T-cell (primary cell): Measurements from ENCODE around the gene CIAO3. TPM values are rescaled to one million over a fixed set of nuclear protein-coding genes. Genes with fewer than 3 reads are reported as not detected.

Experiments used
- ATAC-seq, 4 experiments: fragments of 200-7000 bp in 3 of 4; fragments of 150-1000 bp in 1 of 4; cut with Tn5 transposase; replicated peaks in 1 of 4; 1 replicate in 3 of 4; 2 replicates in 1 of 4; pipeline ENCODE4 v1.10.0; 2021; ENCODE audit warnings: moderate library complexity in 3 of 4, mild to moderate bottlenecking in 2 of 4, moderate number of reproducible peaks in 1 of 4
- CTCF ChIA-PET, 2 donors: fragments of 300-600 bp; sonication (Branson Sonifier 250); formaldehyde crosslinking; loops; one replicate each; lab custom pipeline; 2022; ENCODE audit warnings: antibody characterized with exemption in 2 of 2; lab: Charles Lee
- POLR2A ChIA-PET, 2 donors: fragments of 300-600 bp; sonication (Branson Sonifier 250); formaldehyde crosslinking; loops; one replicate each; lab custom pipeline; 2022; ENCODE audit warnings: antibody characterized with exemption in 2 of 2; lab: Charles Lee
- DNase-seq, 35 experiments: peaks; one replicate each; pipeline versions ENCODE4 v3.0.0 to v3.0.0-alpha.2; 2013 to 2023
- H3K27ac ChIP-seq: one replicate; pipeline ENCODE4 v1.5.1; 2013; ENCODE audit warnings: low read length
- H3K27me3 ChIP-seq, 2 experiments: replicated peaks in 1 of 2; 1 replicate in 1 of 2; 2 replicates in 1 of 2; pipeline versions ENCODE4 v1.6.1 to v1.7.0; 2013; ENCODE audit warnings: low read length in 1 of 2, mixed read lengths in 1 of 2; ENCODE audit not compliant: control insufficient read depth in 2 of 2, insufficient read depth in 2 of 2; ENCODE audit errors: extremely low read depth in 1 of 2
- H3K36me3 ChIP-seq, 2 donors: 1 replicate in 1 of 2; 2 replicates in 1 of 2; pipeline versions ENCODE4 v1.6.1 to v1.7.0; 2013; ENCODE audit warnings: low read length in 1 of 2; ENCODE audit not compliant: control insufficient read depth in 2 of 2, insufficient read depth in 1 of 2; ENCODE audit errors: extremely low read depth in 1 of 2
- H3K4me1 ChIP-seq, 2 experiments: 1 replicate in 1 of 2; 2 replicates in 1 of 2; pipeline versions ENCODE4 v1.6.1 to v1.7.0; 2013; ENCODE audit warnings: low read length in 2 of 2, mixed read lengths in 1 of 2; ENCODE audit not compliant: insufficient read depth in 2 of 2, control insufficient read depth in 1 of 2; ENCODE audit errors: extremely low read depth in 1 of 2
- H3K4me3 ChIP-seq, 2 donors: 1 replicate in 1 of 2; 2 replicates in 1 of 2; pipeline versions ENCODE4 v1.5.1 to v1.7.0; 2013; ENCODE audit warnings: mild to moderate bottlenecking in 2 of 2, low read length in 1 of 2, moderate library complexity in 1 of 2; ENCODE audit not compliant: control insufficient read depth in 1 of 2; ENCODE audit errors: extremely low read depth in 1 of 2
- H3K9me3 ChIP-seq: 2 replicates; pipeline ENCODE4 v1.7.0; 2013
- H3K27ac Mint-ChIP-seq, 2 donors: one replicate each; pipeline ENCODE4 v1.8.0; 2020 to 2021; ENCODE audit warnings: mild to moderate bottlenecking in 2 of 2, mixed read lengths in 2 of 2
- H3K27me3 Mint-ChIP-seq, 2 donors: one replicate each; pipeline ENCODE4 v1.8.0; 2021 to 2022; ENCODE audit warnings: mixed read lengths in 2 of 2
- H3K36me3 Mint-ChIP-seq: one replicate; pipeline ENCODE4 v1.8.0; 2021; ENCODE audit warnings: mixed read lengths
- H3K4me1 Mint-ChIP-seq, 3 donors: one replicate each; pipeline ENCODE4 v1.8.0; 2020 to 2022; ENCODE audit warnings: mixed read lengths in 3 of 3, mild to moderate bottlenecking in 1 of 3
- H3K4me3 Mint-ChIP-seq, 3 donors: one replicate each; pipeline ENCODE4 v1.8.0; 2020 to 2022; ENCODE audit warnings: mild to moderate bottlenecking in 3 of 3, mixed read lengths in 3 of 3, moderate library complexity in 3 of 3
- H3K9me3 Mint-ChIP-seq, 3 donors: one replicate each; pipeline ENCODE4 v1.8.0; 2020 to 2022; ENCODE audit warnings: mixed read lengths in 3 of 3
- WGBS: methylation state at CpG from one replicate; pipeline ENCODE4 v1.1.5; 2013; ENCODE audit warnings: missing lambda C conversion rate; ENCODE audit not compliant: insufficient coverage; 5-methylcytosine and 5-hydroxymethylcytosine counted together
- total RNA-seq, 35 experiments: library from RNA in 6 of 35; stranded (reverse) in 6 of 35; fragments of 120-200 nt in 1 of 35; gene quantifications; one replicate each; pipeline versions ENCODE4 v1.2.1 to v1.2.4 and lab custom pipeline; 2013 to 2026

Gene CIAO3
- total RNA-seq, 5 donors from 2014 or later (not counting 1 experiment from before 2014, with no cell fraction given): 36.2 to 69.1 (median 58.6) TPM

DNA sequence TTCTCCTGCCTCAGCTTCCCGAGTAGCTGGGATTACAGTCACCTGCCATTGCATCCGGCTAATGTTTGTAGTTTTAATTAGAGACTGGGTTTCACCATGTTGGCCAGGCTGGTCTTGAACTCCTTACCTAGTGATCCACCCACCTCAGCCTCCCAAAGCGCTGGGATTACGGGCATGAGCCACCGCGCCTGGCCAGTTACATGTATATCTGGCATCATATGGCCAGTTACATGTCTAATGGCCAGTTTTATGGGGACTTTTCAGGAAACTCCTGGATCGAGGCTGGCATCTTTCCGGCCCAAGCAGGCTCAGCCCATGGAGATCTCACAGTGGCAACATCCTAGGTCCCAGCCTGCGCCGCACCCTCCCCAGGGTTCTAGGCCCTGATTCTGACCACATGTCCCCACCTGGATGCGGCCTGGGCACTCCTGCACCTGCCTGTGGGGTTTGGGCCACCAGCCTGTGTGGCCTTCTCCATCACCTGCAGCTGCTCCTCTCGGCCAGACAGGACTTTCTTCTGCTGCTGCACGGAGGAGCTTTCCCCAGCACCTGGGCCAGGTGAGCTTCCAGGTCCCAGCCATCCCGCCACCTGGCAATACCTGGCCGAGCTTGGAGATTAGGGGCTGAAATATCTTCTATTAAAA lies 1.3 kb upstream of the CIAO3 start:
- H3K27me3 ChIP-seq: peaks cover 0 to 16% of the 10 kb centered on the region in 2 experiments
- H3K4me3 Mint-ChIP-seq: peak overlapping the region; percentile 57 to 74 (median 70)
- H3K9me3 Mint-ChIP-seq: no peaks in the 10 kb centered on the region
- no peaks in the 10 kb centered on the region for H3K9me3 ChIP-seq
- CTCF ChIA-PET: interaction anchor here in 1 of 2 donors (1.1 kb wide), 1 partner anchor 74 kb away, joined by 3 read pairs; the partner anchor contains the start of gene RHOT2
- H3K27ac ChIP-seq: no peak overlapping the region
- H3K36me3 Mint-ChIP-seq: peaks cover 4% of the 10 kb centered on the region
- no peak overlapping the region for H3K27ac Mint-ChIP-seq
- peaks cover 0 to 19% of the 10 kb centered on the region in 2 experiments for H3K4me1 ChIP-seq
- H3K27me3 Mint-ChIP-seq: no peaks in the 10 kb centered on the region
- DNase-seq (no peak), ATAC-seq (no peak)
- WGBS: 95% methylated on average over 9 of the region's 15 CpGs
- H3K4me1 Mint-ChIP-seq: peaks cover 0 to 15% (median 14%) of the 10 kb centered on the region in 3 donors
- H3K36me3 ChIP-seq: peaks cover 0 to 6% of the 10 kb centered on the region in 2 donors
- H3K4me3 ChIP-seq: no peak overlapping the region
- POLR2A ChIA-PET: no interaction called here

- Histone ChIP-seq H3K36me3 (peaks cover 14 to 20% of the 10 kb centered on the region in 2 donors), H3K4me1 (peaks cover 0 to 19% of the 10 kb centered on the region in 2 experiments), H3K9me3 (no peaks in the 10 kb centered on the region), H3K4me3 (peak overlapping the region; percentile 65 to 93), H3K27me3 (peaks cover 0 to 12% of the 10 kb centered on the region in 2 experiments), H3K27ac (peak overlapping the region; percentile 63)
- no peak overlapping the region for H3K27ac Mint-ChIP-seq
- H3K4me1 Mint-ChIP-seq: peaks cover 0 to 15% (median 14%) of the 10 kb centered on the region in 3 donors
- CTCF ChIA-PET: no interaction called here
- DNase-seq: no peak
- peaks cover 8% of the 10 kb centered on the region for H3K36me3 Mint-ChIP-seq
- H3K9me3 Mint-ChIP-seq: no peaks in the 10 kb centered on the region
- POLR2A ChIA-PET: interaction anchor here in 1 of 2 donors (0.7 kb wide), 1 partner anchor 48 kb away, joined by 6 read pairs; the partner anchor contains the start of genes CHTF18 and RPUSD1
- WGBS: 0% methylated on average over 15 of the region's 22 CpGs
- peak overlapping the region; percentile 74 to 79 (median 75) for H3K4me3 Mint-ChIP-seq
- ATAC-seq: peak in 3 of 4 experiments; percentile 11 to 20 (median 14)
- H3K27me3 Mint-ChIP-seq: no peaks in the 10 kb centered on the region
Observed at GRCh38 chr16:740459-740763, 386 bp downstream of the CIAO3 start.

DNA sequence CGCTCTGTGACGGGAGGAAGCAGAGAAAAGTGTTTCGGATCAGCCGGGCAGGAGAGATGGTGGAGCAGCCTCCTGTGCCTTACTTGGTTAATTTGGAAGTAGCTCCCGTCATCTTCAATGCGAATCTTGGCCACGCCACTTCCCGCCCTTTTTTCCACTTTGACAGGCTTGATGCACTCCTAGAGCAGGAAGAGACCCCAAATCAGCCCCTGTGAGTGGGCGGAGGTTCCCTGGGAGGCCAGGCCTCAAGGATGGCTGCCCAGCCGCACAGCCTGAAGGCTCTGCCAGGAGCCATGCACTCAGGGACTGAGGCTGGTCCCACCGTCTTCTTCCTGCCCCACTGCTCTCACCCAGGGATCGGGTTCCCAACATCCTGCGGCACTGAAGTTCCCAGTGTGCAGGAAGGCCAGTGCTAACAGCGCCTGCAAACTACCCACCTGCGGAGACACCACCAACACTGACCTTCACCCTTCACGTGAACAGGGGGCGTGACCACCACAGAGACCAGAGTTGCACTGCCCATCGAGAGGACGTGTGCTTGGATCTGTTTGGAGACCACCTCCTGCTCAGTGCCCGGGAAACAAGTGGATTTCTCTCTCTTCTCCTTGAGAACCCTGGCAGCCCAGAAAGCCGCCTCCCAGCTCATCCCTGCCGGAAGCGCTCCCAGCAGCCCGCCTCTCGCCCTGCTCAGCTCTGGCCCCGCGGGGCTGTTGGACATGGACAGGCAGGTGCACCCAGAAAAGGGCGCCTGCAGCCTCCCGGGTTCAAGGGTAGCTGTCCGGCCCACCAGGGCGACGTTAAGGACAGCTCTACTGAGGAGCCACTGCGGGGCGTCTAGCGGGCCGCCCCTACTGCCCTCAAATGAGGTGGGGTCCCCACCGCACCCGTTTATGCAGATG lies 988 bp downstream of the CIAO3 start:
- H3K4me1 Mint-ChIP-seq: peaks cover 0 to 15% (median 14%) of the 10 kb centered on the region in 3 donors
- peaks cover 19 to 26% of the 10 kb centered on the region in 2 donors for H3K36me3 ChIP-seq
- H3K4me1 ChIP-seq: peaks cover 0 to 19% of the 10 kb centered on the region in 2 experiments
- peaks cover 0 to 12% of the 10 kb centered on the region in 2 experiments for H3K27me3 ChIP-seq
- DNase-seq (no peak), ATAC-seq (no peak)
- H3K27ac Mint-ChIP-seq: no peak overlapping the region
- CTCF ChIA-PET: no interaction called here
- POLR2A ChIA-PET: no interaction called here
- H3K27ac ChIP-seq: peak overlapping the region; percentile 63
- H3K27me3 Mint-ChIP-seq: no peaks in the 10 kb centered on the region
- peak overlapping the region; percentile 73 to 79 (median 74) for H3K4me3 Mint-ChIP-seq
- H3K9me3 ChIP-seq: no peaks in the 10 kb centered on the region
- peak overlapping the region; percentile 65 to 93 for H3K4me3 ChIP-seq
- H3K9me3 Mint-ChIP-seq: no peaks in the 10 kb centered on the region
- H3K36me3 Mint-ChIP-seq: peaks cover 12% of the 10 kb centered on the region
- 62% methylated on average over 38 of the region's 38 CpGs for WGBS

DNA sequence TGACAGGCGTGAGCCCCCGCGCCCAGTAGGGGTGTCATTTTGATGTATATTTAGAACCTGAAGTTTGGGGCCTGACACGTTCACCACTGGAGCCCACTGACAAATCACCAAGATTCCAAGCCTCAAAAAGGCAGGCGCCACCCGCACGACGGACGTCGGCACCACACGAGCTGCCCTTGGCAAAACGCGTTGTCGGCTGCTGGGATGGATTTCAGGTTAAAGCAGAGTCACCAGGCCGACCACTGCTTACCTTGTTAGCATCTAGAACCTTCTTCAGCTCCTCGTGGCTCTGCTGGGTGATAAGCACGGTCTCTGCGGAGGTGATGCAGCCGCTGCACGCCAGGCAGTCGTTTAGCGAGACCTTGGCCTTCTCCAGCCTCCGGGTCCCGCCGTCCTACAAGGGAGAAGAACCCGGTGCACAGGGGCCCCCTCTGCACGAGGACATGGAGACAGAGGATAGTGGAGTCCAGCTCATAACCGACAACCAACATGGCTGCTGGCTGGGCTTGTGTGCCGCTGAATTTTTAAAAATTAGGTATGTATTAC lies 3.8 kb downstream of the CIAO3 start:
- ATAC-seq: no peak
- no peak overlapping the region for H3K4me3 Mint-ChIP-seq
- H3K27me3 Mint-ChIP-seq: no peaks in the 10 kb centered on the region
- H3K36me3 ChIP-seq: peaks cover 20 to 46% of the 10 kb centered on the region in 2 donors
- H3K4me1 ChIP-seq: peaks cover 0 to 19% of the 10 kb centered on the region in 2 experiments
- no peaks in the 10 kb centered on the region for H3K9me3 Mint-ChIP-seq
- no peaks in the 10 kb centered on the region for H3K9me3 ChIP-seq
- DNase-seq: no peak
- ChIA-PET CTCF (no interaction called here), POLR2A (no interaction called here)
- H3K27ac ChIP-seq: no peak overlapping the region
- no peaks in the 10 kb centered on the region for H3K27me3 ChIP-seq
- WGBS: 98% methylated on average over 25 of the region's 29 CpGs
- H3K4me1 Mint-ChIP-seq: peaks cover 0 to 15% (median 14%) of the 10 kb centered on the region in 3 donors
- no peak overlapping the region for H3K4me3 ChIP-seq
- H3K27ac Mint-ChIP-seq: no peak overlapping the region
- peaks cover 12% of the 10 kb centered on the region for H3K36me3 Mint-ChIP-seq

DNA sequence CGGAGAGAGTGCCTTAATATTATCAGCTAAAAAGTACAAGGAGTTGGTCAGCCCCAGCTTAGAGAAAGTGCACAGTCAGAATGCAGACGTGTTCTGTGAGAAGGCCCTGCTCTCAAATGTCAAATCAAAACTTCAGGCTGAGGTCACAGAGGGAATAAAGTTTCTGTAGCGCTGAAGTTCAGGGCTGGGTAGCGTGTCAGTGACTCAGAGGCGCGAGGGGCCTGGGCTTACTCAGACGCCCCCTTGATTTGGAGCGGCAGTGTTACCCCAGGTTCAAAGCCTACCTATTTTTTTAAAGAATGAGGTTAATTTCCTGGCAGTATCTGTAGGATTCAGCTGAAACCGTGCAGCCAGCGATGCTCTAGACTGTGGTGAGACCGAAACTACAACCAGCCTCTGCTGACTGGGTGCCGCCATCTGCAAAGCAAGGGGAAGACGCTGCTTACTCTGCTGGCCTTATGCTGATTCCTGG lies 4.8 kb downstream of the CIAO3 start:
- DNase-seq (no peak), ATAC-seq (no peak)
- H3K4me1 ChIP-seq: peaks cover 0 to 14% of the 10 kb centered on the region in 2 experiments
- H3K4me3 Mint-ChIP-seq: no peak overlapping the region
- H3K27ac ChIP-seq: no peak overlapping the region
- peaks cover 12% of the 10 kb centered on the region for H3K36me3 Mint-ChIP-seq
- ChIA-PET CTCF (no interaction called here), POLR2A (no interaction called here)
- H3K9me3 ChIP-seq: no peaks in the 10 kb centered on the region
- 43% methylated on average over 7 of the region's 13 CpGs for WGBS
- no peaks in the 10 kb centered on the region for H3K9me3 Mint-ChIP-seq
- no peaks in the 10 kb centered on the region for H3K27me3 ChIP-seq
- H3K27me3 Mint-ChIP-seq: no peaks in the 10 kb centered on the region
- no peak overlapping the region for H3K27ac Mint-ChIP-seq
- H3K4me3 ChIP-seq: no peak overlapping the region
- H3K36me3 ChIP-seq: peaks cover 20 to 47% of the 10 kb centered on the region in 2 donors
- H3K4me1 Mint-ChIP-seq: peaks cover 0 to 14% (median 12%) of the 10 kb centered on the region in 3 donors
